SK-N-SH (cell line): ENCODE data around the gene PIP5K1C. TPM values are rescaled to one million over a fixed set of nuclear protein-coding genes. Genes with fewer than 3 reads are reported as not detected.

ENCODE experiments used
- CTCF ChIA-PET: fragments of 300-600, 350-600 bp; formaldehyde crosslinking; extraction: SDS; loops from one replicate; lab custom pipeline; 2021; lab: Yijun Ruan, JAX
- POLR2A ChIA-PET: fragments of 350-600 bp; sonication (Branson Sonifier 250); formaldehyde crosslinking; extraction: SDS; loops from one replicate; lab custom pipeline; 2020; ENCODE audit warnings: antibody characterized with exemption, inconsistent platforms; lab: Yijun Ruan, JAX
- DNase-seq: peaks from one replicate; pipeline ENCODE4 v3.0.0; 2012
- H2AFZ ChIP-seq: fragments of 200-600 bp; sonication (generic); 2 replicates; pipeline ENCODE4 v1.8.1; 2016; ENCODE audit warnings: antibody characterized with exemption, mild to moderate bottlenecking, low read depth
- H3F3A ChIP-seq: fragments of 200-600 bp; sonication (generic); replicated peaks from 2 replicates; pipeline ENCODE3; 2016; ENCODE audit warnings: antibody characterized with exemption, mild to moderate bottlenecking; ENCODE audit not compliant: insufficient read depth
- H3K27ac ChIP-seq, 2 experiments: fragments of 200-500 bp in 1 of 2; fragments of 200-600 bp in 1 of 2; sonication (Bioruptor generic) in 1 of 2; sonication (generic), shearing (Covaris generic) in 1 of 2; 2 replicates each; pipeline versions ENCODE4 v1.5.1 to v1.6.1; 2014 to 2016; ENCODE audit warnings: low read depth in 2 of 2, inconsistent platforms in 1 of 2, low read length in 1 of 2, mild to moderate bottlenecking in 1 of 2, mixed read lengths in 1 of 2
- H3K27me3 ChIP-seq: fragments of 200-600 bp; sonication (generic), shearing (Covaris generic); 2 replicates; pipeline ENCODE4 v1.6.1; 2016; ENCODE audit warnings: mixed run types; ENCODE audit not compliant: insufficient read depth
- H3K36me3 ChIP-seq, 2 experiments: fragments of 200-500 bp in 1 of 2; fragments of 200-600 bp in 1 of 2; sonication (Bioruptor generic) in 1 of 2; sonication (generic) in 1 of 2; replicated peaks in 1 of 2; 2 replicates each; pipeline versions ENCODE3 to v1.5.1; 2014 to 2016; ENCODE audit warnings: low read length in 1 of 2, mild to moderate bottlenecking in 1 of 2; ENCODE audit not compliant: insufficient read depth in 2 of 2, control insufficient read depth in 1 of 2
- H3K4me1 ChIP-seq, 2 experiments: fragments of 200-500 bp in 1 of 2; fragments of 200-600 bp in 1 of 2; sonication (Bioruptor generic) in 1 of 2; sonication (generic), shearing (Covaris generic) in 1 of 2; 2 replicates each; pipeline versions ENCODE4 v1.5.1 to v1.6.1; 2014 to 2016; ENCODE audit warnings: low read depth in 1 of 2, low read length in 1 of 2, mixed run types in 1 of 2; ENCODE audit not compliant: insufficient read depth in 2 of 2, control insufficient read depth in 1 of 2
- H3K4me2 ChIP-seq: fragments of 200-600 bp; sonication (generic), shearing (Covaris generic); 2 replicates; pipeline ENCODE4 v1.6.1; 2017; ENCODE audit warnings: mixed run types
- H3K4me3 ChIP-seq, 2 experiments: fragments of 200-500 bp in 1 of 2; fragments of 200-600 bp in 1 of 2; sonication (Bioruptor generic) in 1 of 2; sonication (generic), shearing (Covaris generic) in 1 of 2; 2 replicates each; pipeline versions ENCODE4 v1.5.1 to v1.8.1; 2014 to 2016; ENCODE audit warnings: low read depth in 2 of 2, inconsistent platforms in 1 of 2, low read length in 1 of 2, mild to moderate bottlenecking in 1 of 2, mixed read lengths in 1 of 2, moderate library complexity in 1 of 2
- H3K79me2 ChIP-seq: fragments of 200-600 bp; sonication (generic); 2 replicates; pipeline ENCODE4 v1.8.1; 2017; ENCODE audit warnings: mild to moderate bottlenecking; ENCODE audit not compliant: insufficient read depth
- H3K9ac ChIP-seq: fragments of 200-600 bp; sonication (generic); 2 replicates; pipeline ENCODE4 v1.6.1; 2017; ENCODE audit warnings: mixed run types
- H3K9me2 ChIP-seq: fragments of 200-600 bp; sonication (generic); 2 replicates; pipeline ENCODE4 v1.6.1; 2017; ENCODE audit warnings: mixed run types
- H3K9me3 ChIP-seq: fragments of 200-600 bp; sonication (generic); 2 replicates; pipeline ENCODE4 v1.6.1; 2017; ENCODE audit warnings: mixed run types, mild to moderate bottlenecking, moderate library complexity
- H4K20me1 ChIP-seq: fragments of 200-600 bp; sonication (generic); 2 replicates; pipeline ENCODE4 v1.6.1; 2017; ENCODE audit warnings: mild to moderate bottlenecking, mixed run types; ENCODE audit not compliant: insufficient read depth
- CTCF ChIP-seq: fragments of 200-600 bp; sonication (generic); IDR thresholded peaks from 2 replicates; pipeline ENCODE4 v1.6.1; 2017; ENCODE audit warnings: antibody characterized with exemption, mild to moderate bottlenecking, moderate library complexity
- ELF1 ChIP-seq: IDR thresholded peaks from 2 replicates; pipeline ENCODE4 v1.4.0; 2012
- EP300 ChIP-seq, 2 experiments: IDR thresholded peaks; 2 replicates each; pipeline versions ENCODE4 v1.4.0 to v1.6.1; 2012; ENCODE audit warnings: borderline replicate concordance in 1 of 2, low read depth in 1 of 2, low read length in 1 of 2
- EZH2phosphoT487 ChIP-seq: fragments of 200-600 bp; sonication (generic); IDR thresholded peaks from 2 replicates; pipeline ENCODE4 v1.6.1; 2017; ENCODE audit warnings: low read depth, mixed run types, mild to moderate bottlenecking, antibody characterized with exemption, moderate library complexity, borderline replicate concordance
- FOSL2 ChIP-seq: IDR thresholded peaks from 2 replicates; pipeline ENCODE4 v1.4.0; 2012; ENCODE audit warnings: low read depth, mild to moderate bottlenecking, moderate library complexity, borderline replicate concordance
- GABPA ChIP-seq: IDR thresholded peaks from 2 replicates; pipeline ENCODE4 v1.4.0; 2012; ENCODE audit warnings: low read depth, mild to moderate bottlenecking
- GATA2 ChIP-seq: sonication (generic); formaldehyde crosslinking; IDR thresholded peaks from 2 replicates; pipeline ENCODE4 v1.5.0; 2020; ENCODE audit warnings: mild to moderate bottlenecking, missing genetic modification reagents
- IRF3 ChIP-seq: fragments of 150-350 bp; IDR thresholded peaks from 2 replicates; pipeline ENCODE4 v1.6.1; 2016; ENCODE audit warnings: mild to moderate bottlenecking, low read depth, low read length
- MAX ChIP-seq: IDR thresholded peaks from 2 replicates; pipeline ENCODE4 v1.4.0; 2012; ENCODE audit warnings: low read depth
- MEF2A ChIP-seq: IDR thresholded peaks from 2 replicates; pipeline ENCODE4 v1.4.0; 2012; ENCODE audit warnings: low read depth, borderline replicate concordance
- MXI1 ChIP-seq: IDR thresholded peaks from 2 replicates; pipeline ENCODE4 v1.6.1; 2012; ENCODE audit warnings: mild to moderate bottlenecking, low read depth, low read length, improper control_type of control experiment
- NRF1 ChIP-seq: IDR thresholded peaks from 2 replicates; pipeline ENCODE4 v1.6.1; 2012; ENCODE audit warnings: low read depth, mild to moderate bottlenecking, low read length
- POLR2AphosphoS5 ChIP-seq: IDR thresholded peaks from 2 replicates; pipeline ENCODE4 v1.6.1; 2012; ENCODE audit warnings: low read depth, low read length
- RAD21 ChIP-seq: IDR thresholded peaks from 2 replicates; pipeline ENCODE4 v1.6.1; 2012; ENCODE audit warnings: mild to moderate bottlenecking, low read length
- RCOR1 ChIP-seq: fragments of 150-350 bp; IDR thresholded peaks from 2 replicates; pipeline ENCODE4 v1.6.1; 2017; ENCODE audit warnings: antibody characterized with exemption, low read length
- REST ChIP-seq: IDR thresholded peaks from 2 replicates; pipeline ENCODE4 v1.6.1; 2012; ENCODE audit warnings: mild to moderate bottlenecking, low read depth, low read length, moderate library complexity
- RFX5 ChIP-seq: IDR thresholded peaks from 2 replicates; pipeline ENCODE4 v1.6.1; 2012; ENCODE audit warnings: mild to moderate bottlenecking, improper control_type of control experiment, low read length
- SIN3A ChIP-seq: IDR thresholded peaks from 2 replicates; pipeline ENCODE4 v1.6.1; 2012; ENCODE audit warnings: low read depth, mild to moderate bottlenecking, low read length, moderate library complexity, borderline replicate concordance
- TAF1 ChIP-seq: IDR thresholded peaks from 2 replicates; pipeline ENCODE4 v1.6.1; 2012; ENCODE audit warnings: low read depth, mild to moderate bottlenecking, low read length, moderate library complexity, borderline replicate concordance
- TCF12 ChIP-seq: IDR thresholded peaks from 2 replicates; pipeline ENCODE4 v1.4.0; 2012
- USF2 ChIP-seq: fragments of 150-350 bp; IDR thresholded peaks from 2 replicates; pipeline ENCODE4 v1.6.1; 2017; ENCODE audit warnings: antibody characterized with exemption, low read length, low read depth, borderline replicate concordance
- WGBS: methylation state at CpG from one replicate; pipeline ENCODE4 v1.1.6; 2017; ENCODE audit warnings: low lambda C conversion rate; 5-methylcytosine and 5-hydroxymethylcytosine counted together
- polyA plus RNA-seq, 3 experiments: library from polyadenylated mRNA; depleted of rRNA; stranded (reverse); fragments of >200 nt; gene quantifications; 2 replicates each; pipeline ENCODE4 v1.2.3, GENCODE V29; 2012

Gene PIP5K1C
- polyA plus RNA-seq, 1 of the 3 experiments (the other 2 are of a cell fraction) = 12.3 TPM

GRCh38 chr19:3671680-3672574 is 28.3 kb downstream of the PIP5K1C start (continued):
- TF ChIP-seq TCF12 = no peak
- TF ChIP-seq NRF1 = no peak
- no peak for TF ChIP-seq RCOR1
- no peak for TF ChIP-seq CTCF

GRCh38 chr19:3670796-3671679 is 29.2 kb downstream of the PIP5K1C start:
- Histone ChIP-seq H3K4me3 (no peak overlapping the region), H3K79me2 (peaks cover 9% of the 10 kb centered on the region; the same call in 1 of the 2 replicates), H3K36me3 (no peaks in the 10 kb centered on the region), H2AFZ (no peak overlapping the region), H3K27ac (no peak overlapping the region), H4K20me1 (peaks cover 23% of the 10 kb centered on the region), H3K4me1 (no peaks in the 10 kb centered on the region; a peak in 1 of 4 replicates), H3K9ac (no peak overlapping the region), H3K27me3 (no peaks in the 10 kb centered on the region), H3F3A (no peaks in the 10 kb centered on the region), H3K9me3 (no peaks in the 10 kb centered on the region), H3K4me2 (no peak overlapping the region), H3K9me2 (no peaks in the 10 kb centered on the region)
- DNase-seq = no peak
- ChIA-PET CTCF (interaction anchor here (0.9 to 2.0 kb wide), 4 partner anchors 10 to 48 kb away, joined by 3 to 8 read pairs (median 4); no protein-coding TSS in a partner anchor), POLR2A (no interaction called here)
- WGBS = 86% methylated on average over 29 of the region's 45 CpGs
- no peak for TF ChIP-seq EZH2phosphoT487
- TF ChIP-seq IRF3 = no peak
- TF ChIP-seq MXI1 = no peak
- no peak for TF ChIP-seq RAD21
- no peak for TF ChIP-seq FOSL2
- no peak for TF ChIP-seq USF2
- TF ChIP-seq ELF1 = no peak
- TF ChIP-seq EP300 (IDR thresholded peaks at IDR 0.05; ENCODE audit: borderline replicate concordance in 1 of 2, low read depth in 1 of 2, low read length in 1 of 2) = no peak
- TF ChIP-seq RFX5 = no peak
- no peak for TF ChIP-seq POLR2AphosphoS5
- no peak for TF ChIP-seq GABPA
- no peak for TF ChIP-seq MEF2A
- TF ChIP-seq TAF1 = no peak
- no peak for TF ChIP-seq SIN3A
- TF ChIP-seq RCOR1 = no peak
- no peak for TF ChIP-seq MAX
- no peak for TF ChIP-seq GATA2
- TF ChIP-seq REST = no peak
